H9 (cell line): Measurements from ENCODE around the gene DNAJC1. TPM values are rescaled to one million over a fixed set of nuclear protein-coding genes. Genes with fewer than 3 reads are reported as not detected.

Experiments
- DNase-seq: peaks from one replicate; pipeline ENCODE4 v3.0.0-alpha.2; 2017
- H2AFZ ChIP-seq: one replicate; pipeline ENCODE4 v1.6.1; 2013; ENCODE audit warnings: mild to moderate bottlenecking, low read length, control low read depth, moderate library complexity
- H2AK5ac ChIP-seq: 2 replicates; pipeline ENCODE4 v1.6.1; 2013; ENCODE audit warnings: low read length, control low read depth, mixed read lengths; ENCODE audit not compliant: insufficient read length
- H2BK120ac ChIP-seq: one replicate; pipeline ENCODE4 v1.6.1; 2013; ENCODE audit warnings: low read depth, mild to moderate bottlenecking, low read length, control low read depth, inconsistent platforms; ENCODE audit not compliant: poor library complexity, severe bottlenecking
- H2BK12ac ChIP-seq: 2 replicates; pipeline ENCODE4 v1.6.1; 2013; ENCODE audit warnings: low read length, control low read depth, mixed read lengths, low read depth; ENCODE audit not compliant: insufficient read length
- H2BK15ac ChIP-seq: 2 replicates; pipeline ENCODE4 v1.6.1; 2013; ENCODE audit warnings: low read depth, low read length, control low read depth
- H2BK20ac ChIP-seq: one replicate; pipeline ENCODE4 v1.6.1; 2013; ENCODE audit warnings: low read depth, mild to moderate bottlenecking, low read length, control low read depth, inconsistent platforms; ENCODE audit not compliant: poor library complexity, severe bottlenecking
- H2BK5ac ChIP-seq: 2 replicates; pipeline ENCODE4 v1.6.1; 2013; ENCODE audit warnings: low read length, control low read depth, mixed read lengths; ENCODE audit not compliant: insufficient read length
- H3K14ac ChIP-seq: 2 replicates; pipeline ENCODE4 v1.6.1; 2013; ENCODE audit warnings: low read length, control low read depth; ENCODE audit not compliant: insufficient read depth
- H3K18ac ChIP-seq: 2 replicates; pipeline ENCODE4 v1.6.1; 2013; ENCODE audit warnings: low read depth, mild to moderate bottlenecking, mixed read lengths, low read length, control low read depth; ENCODE audit not compliant: insufficient read length
- H3K23ac ChIP-seq: 2 replicates; pipeline ENCODE4 v1.6.1; 2013; ENCODE audit warnings: low read length, control low read depth, mixed read lengths, low read depth; ENCODE audit not compliant: insufficient read length
- H3K23me2 ChIP-seq: 2 replicates; pipeline ENCODE4 v1.6.1; 2013; ENCODE audit warnings: low read depth, mild to moderate bottlenecking, mixed read lengths, low read length, control low read depth; ENCODE audit not compliant: insufficient read length, poor library complexity, severe bottlenecking
- H3K27ac ChIP-seq: 2 replicates; pipeline ENCODE4 v1.5.1; 2013; ENCODE audit warnings: low read length, control low read depth, mixed read lengths, low read depth; ENCODE audit not compliant: insufficient read length
- H3K27me3 ChIP-seq: 2 replicates; pipeline ENCODE4 v1.6.1; 2013; ENCODE audit warnings: low read length, control low read depth, inconsistent platforms; ENCODE audit not compliant: insufficient read depth
- H3K4ac ChIP-seq: 2 replicates; pipeline ENCODE4 v1.6.1; 2013; ENCODE audit warnings: low read depth, mild to moderate bottlenecking, control low read depth, inconsistent platforms, low read length, moderate library complexity
- H3K4me1 ChIP-seq: 2 replicates; pipeline ENCODE4 v1.6.1; 2013; ENCODE audit warnings: low read length, control low read depth, inconsistent platforms; ENCODE audit not compliant: insufficient read depth
- H3K4me2 ChIP-seq: 2 replicates; pipeline ENCODE4 v1.6.1; 2013; ENCODE audit warnings: low read length, control low read depth, mixed read lengths; ENCODE audit not compliant: insufficient read length, insufficient read depth
- H3K56ac ChIP-seq: 2 replicates; pipeline ENCODE4 v1.6.1; 2013; ENCODE audit warnings: low read depth, mild to moderate bottlenecking, mixed read lengths, low read length, control low read depth; ENCODE audit not compliant: insufficient read length
- H3K79me1 ChIP-seq: 2 replicates; pipeline ENCODE4 v1.6.1; 2013; ENCODE audit warnings: low read depth, mild to moderate bottlenecking, moderate library complexity, low read length, control low read depth, inconsistent platforms; ENCODE audit not compliant: insufficient read depth, poor library complexity, severe bottlenecking
- H3K79me2 ChIP-seq: 2 replicates; pipeline ENCODE4 v1.6.1; 2013; ENCODE audit warnings: low read length, control low read depth, inconsistent platforms; ENCODE audit not compliant: insufficient read depth
- H3K9ac ChIP-seq: 2 replicates; pipeline ENCODE4 v1.6.1; 2013; ENCODE audit warnings: low read length, control low read depth, mixed read lengths; ENCODE audit not compliant: insufficient read length; ENCODE audit errors: extremely low read depth
- H3K9me3 ChIP-seq: one replicate; pipeline ENCODE4 v1.6.1; 2013; ENCODE audit warnings: low read depth, low read length, inconsistent platforms; ENCODE audit not compliant: control insufficient read depth
- H3T11ph ChIP-seq: one replicate; pipeline ENCODE4 v1.6.1; 2013; ENCODE audit warnings: mild to moderate bottlenecking, low read length, control low read depth, inconsistent platforms
- H4K20me1 ChIP-seq: one replicate; pipeline ENCODE4 v1.6.1; 2013; ENCODE audit not compliant: control insufficient read depth, insufficient read length, insufficient read depth
- H4K5ac ChIP-seq: 2 replicates; pipeline ENCODE4 v1.6.1; 2013; ENCODE audit warnings: low read depth, mild to moderate bottlenecking, mixed read lengths, low read length, control low read depth; ENCODE audit not compliant: insufficient read length
- H4K8ac ChIP-seq: replicated peaks from 2 replicates; pipeline ENCODE4 v1.6.1; 2013; ENCODE audit warnings: low read length, control low read depth, mixed read lengths, low read depth; ENCODE audit not compliant: insufficient read length
- H4K91ac ChIP-seq: 2 replicates; pipeline ENCODE4 v1.6.1; 2013; ENCODE audit warnings: low read depth, mild to moderate bottlenecking, moderate library complexity, mixed read lengths, low read length, control low read depth; ENCODE audit not compliant: insufficient read length
- H3K27ac Mint-ChIP-seq, 3 experiments: 2 replicates in 2 of 3; 3 replicates in 1 of 3; pipeline ENCODE4 v1.8.0; 2020 to 2021; ENCODE audit warnings: mixed read lengths in 3 of 3, mild to moderate bottlenecking in 1 of 3, moderate library complexity in 1 of 3
- H3K27me3 Mint-ChIP-seq: 2 replicates; pipeline ENCODE4 v1.8.0; 2021; ENCODE audit warnings: low read depth, mild to moderate bottlenecking, moderate library complexity, mixed read lengths
- H3K36me3 Mint-ChIP-seq, 3 experiments: 2 replicates in 2 of 3; 3 replicates in 1 of 3; pipeline ENCODE4 v1.8.0; 2020 to 2021; ENCODE audit warnings: low read depth in 3 of 3, mixed read lengths in 3 of 3; ENCODE audit not compliant: insufficient read depth in 1 of 3
- H3K4me1 Mint-ChIP-seq, 2 experiments: 2 replicates each; pipeline ENCODE4 v1.8.0; 2020; ENCODE audit warnings: mixed read lengths in 2 of 2
- H3K4me3 Mint-ChIP-seq, 2 experiments: 2 replicates in 1 of 2; 3 replicates in 1 of 2; pipeline ENCODE4 v1.8.0; 2020 to 2021; ENCODE audit warnings: mild to moderate bottlenecking in 2 of 2, mixed read lengths in 2 of 2, moderate library complexity in 1 of 2
- H3K9me3 Mint-ChIP-seq, 2 experiments: 2 replicates in 1 of 2; 3 replicates in 1 of 2; pipeline ENCODE4 v1.8.0; 2020; ENCODE audit warnings: mild to moderate bottlenecking in 2 of 2, mixed read lengths in 2 of 2, moderate library complexity in 1 of 2
- CTCF ChIP-seq: fragments of 200-600 bp; sonication (generic); conservative IDR thresholded peaks from 3 replicates; pipeline ENCODE4 v1.8.0; 2021; ENCODE audit warnings: antibody characterized with exemption, mild to moderate bottlenecking
- WGBS: extraction: QIAGEN DNeasy Blood & Tissue Kit; methylation state at CpG from one replicate; pipeline ENCODE4 v1.1.7; 2013; ENCODE audit warnings: missing lambda C conversion rate, low lambda C conversion rate, mixed read lengths; ENCODE audit not compliant: insufficient read length; ENCODE audit errors: extremely low coverage; 5-methylcytosine and 5-hydroxymethylcytosine counted together
- total RNA-seq: library from RNA; stranded (reverse); gene quantifications from 2 replicates; pipeline ENCODE4 v1.2.1, GENCODE V29; 2021

Gene DNAJC1
- total RNA-seq, 1 experiment from 2014 or later: 11.2 TPM

- Histone ChIP-seq H4K20me1 (no peaks in the 10 kb centered on the region), H3K79me2 (no peaks in the 10 kb centered on the region; the same call in 1 of the 2 replicates), H3K18ac (no peak overlapping the region), H3K9me3 (no peaks in the 10 kb centered on the region), H2BK5ac (no peak overlapping the region), H3K9ac (no peak overlapping the region), H2AFZ (no peak overlapping the region), H2BK120ac (no peak overlapping the region), H2BK15ac (no peak overlapping the region), H3K4ac (no peak overlapping the region), H3K27me3 (no peaks in the 10 kb centered on the region), H3K14ac (no peak overlapping the region), H3K56ac (no peak overlapping the region), H4K91ac (no peak overlapping the region), H3K79me1 (no peaks in the 10 kb centered on the region), H3K23ac (no peak overlapping the region), H3K23me2 (no peaks in the 10 kb centered on the region), H3K4me1 (peaks cover 6% of the 10 kb centered on the region; the same call in 1 of the 2 replicates), H2BK12ac (no peak overlapping the region), H2AK5ac (no peak overlapping the region), H3K27ac (no peak overlapping the region), H3T11ph (no peak overlapping the region), H2BK20ac (no peak overlapping the region), H4K5ac (no peak overlapping the region), H3K4me2 (no peak overlapping the region), H4K8ac (no peak overlapping the region)
- Mint-ChIP-seq H3K27ac (peak overlapping the region in 2 of 3 experiments; percentile 6 to 77; a peak in 4 of 7 replicates), H3K36me3 (peaks cover 12 to 52% (median 41%) of the 10 kb centered on the region in 3 experiments; a peak in 6 of 7 replicates), H3K4me3 (no peak overlapping the region), H3K4me1 (peaks cover 53 to 57% of the 10 kb centered on the region in 2 experiments), H3K27me3 (no peaks in the 10 kb centered on the region; the same call in 1 of the 2 replicates), H3K9me3 (no peaks in the 10 kb centered on the region)
- DNase-seq: no peak
- no peak for TF ChIP-seq CTCF
- WGBS: no CpG with 5 or more reads among the region's 6 CpGs
Measured at GRCh38 chr10:21746118-21746517, 257.4 kb downstream of the DNAJC1 start.
